ENCODE results near the gene CLCN3.

Gene CLCN3

GRCh38 chr4:169617306-169617705 lies 3.1 kb upstream of the CLCN3 start:
- H3K27ac ChIP-seq = no peak overlapping the region
- ChIA-PET POLR2A (ENCODE audit: low non-redundant PET) (no interaction called here), CTCF (no interaction called here)
- DNase-seq (ENCODE audit: low spot score) = no peak
- TF ChIP-seq CTCF (conservative IDR thresholded peaks at IDR 0.05; ENCODE audit: low read depth) = no peak

GRCh38 chr4:169618286-169618685 lies 2.1 kb upstream of the CLCN3 start:
- no peak for TF ChIP-seq CTCF (conservative IDR thresholded peaks at IDR 0.05; ENCODE audit: low read depth)
- ChIA-PET POLR2A (ENCODE audit: low non-redundant PET) (no interaction called here), CTCF (interaction anchor here (0.7 kb wide), 1 partner anchor 23 kb away, joined by 3 read pairs; no protein-coding TSS in a partner anchor)
- H3K27ac ChIP-seq = no peak overlapping the region
- no peak for DNase-seq (ENCODE audit: low spot score)

GRCh38 chr4:169618986-169619385 lies 1.4 kb upstream of the CLCN3 start:
- ChIA-PET CTCF (interaction anchor here (0.7 kb wide), 1 partner anchor 23 kb away, joined by 3 read pairs; no protein-coding TSS in a partner anchor), POLR2A (ENCODE audit: low non-redundant PET) (interaction anchor here (0.5 kb wide), 1 partner anchor 430 kb away, joined by 3 read pairs; no protein-coding TSS in a partner anchor)
- no peak overlapping the region for H3K27ac ChIP-seq
- DNase-seq (ENCODE audit: low spot score) = no peak
- no peak for TF ChIP-seq CTCF (conservative IDR thresholded peaks at IDR 0.05; ENCODE audit: low read depth)

- DNase-seq (ENCODE audit: low spot score) = peak; percentile 52
- CTCF ChIA-PET = interaction anchor here (0.7 kb wide), 1 partner anchor 14 kb away, joined by 3 read pairs; no protein-coding TSS in a partner anchor
- TF ChIP-seq CTCF (conservative IDR thresholded peaks at IDR 0.05; ENCODE audit: low read depth) = peak; percentile 64
- POLR2A ChIA-PET (ENCODE audit: low non-redundant PET) = interaction anchor here (0.5 kb wide), 1 partner anchor 430 kb away, joined by 3 read pairs; no protein-coding TSS in a partner anchor
- H3K27ac ChIP-seq = peak overlapping the region; percentile 91
Observed at GRCh38 chr4:169619518-169619957, 840 bp upstream of the CLCN3 start.

- no peak for DNase-seq (ENCODE audit: low spot score)
- ChIA-PET CTCF (interaction anchor here (0.5 to 1.0 kb wide), 2 partner anchors 9 to 12 kb away, joined by 3 read pairs; partner anchors contain the start of gene NEK1), POLR2A (ENCODE audit: low non-redundant PET) (no interaction called here)
- no peak for TF ChIP-seq CTCF (conservative IDR thresholded peaks at IDR 0.05; ENCODE audit: low read depth)
- peak overlapping the region; percentile 91 for H3K27ac ChIP-seq
Observed at GRCh38 chr4:169620880-169621248, 486 bp downstream of the CLCN3 start.

GRCh38 chr4:169621731-169622492 lies 1.5 kb downstream of the CLCN3 start:
- no peak for DNase-seq (ENCODE audit: low spot score)
- no peak overlapping the region for H3K27ac ChIP-seq
- CTCF ChIA-PET = interaction anchor here (0.6 kb wide), 1 partner anchor 9 kb away, joined by 4 read pairs; no protein-coding TSS in a partner anchor

More at GRCh38 chr4:169621731-169622492, 1.5 kb downstream of the CLCN3 start:
- POLR2A ChIA-PET (ENCODE audit: low non-redundant PET) = no interaction called here
- TF ChIP-seq CTCF (conservative IDR thresholded peaks at IDR 0.05; ENCODE audit: low read depth) = no peak

All from RWPE1 (cell line).